H1 (cell line): ENCODE results near the gene ITGA8. TPM values are rescaled to one million over a fixed set of nuclear protein-coding genes. Genes with fewer than 3 reads are reported as not detected.

Experiments
- CTCF ChIA-PET: fragments of 300-600 bp; sonication (Branson Sonifier 250); formaldehyde crosslinking; loops from one replicate; lab custom pipeline; 2021; ENCODE audit not compliant: partially characterized antibody; lab: Charles Lee
- POLR2A ChIA-PET: fragments of 300-600 bp; sonication (Branson Sonifier 250); formaldehyde crosslinking; loops from one replicate; lab custom pipeline; 2021; ENCODE audit warnings: inconsistent platforms; ENCODE audit not compliant: partially characterized antibody; lab: Charles Lee
- DNase-seq, 2 experiments: peaks; one replicate each; pipeline versions ENCODE4 v3.0.0 to v3.0.0-alpha.2; 2010 to 2022; ENCODE audit warnings: low spot score in 2 of 2, low read depth in 1 of 2, mixed read lengths in 1 of 2
- FAIRE-seq: peaks from 2 replicates; lab custom pipeline; 2011; peaks lifted over from hg19 to GRCh38; lab: Jason Lieb, UNC
- H2AFZ ChIP-seq: 2 replicates; pipeline ENCODE4 v1.8.1; 2012; ENCODE audit warnings: low read length, inconsistent platforms
- H2AK5ac ChIP-seq: 2 replicates; pipeline ENCODE4 v1.6.1; 2013; ENCODE audit warnings: low read depth, low read length
- H2BK120ac ChIP-seq: replicated peaks from 2 replicates; pipeline ENCODE3; 2013; ENCODE audit warnings: low read depth, low read length, inconsistent platforms
- H2BK12ac ChIP-seq: 2 replicates; pipeline ENCODE4 v1.6.1; 2013; ENCODE audit warnings: low read depth, low read length
- H2BK15ac ChIP-seq: 2 replicates; pipeline ENCODE4 v1.6.1; 2013; ENCODE audit warnings: low read length
- H2BK20ac ChIP-seq: 2 replicates; pipeline ENCODE4 v1.6.1; 2013; ENCODE audit warnings: low read length
- H2BK5ac ChIP-seq: 2 replicates; pipeline ENCODE4 v1.6.1; 2013; ENCODE audit warnings: low read depth, low read length
- H3K14ac ChIP-seq: 2 replicates; pipeline ENCODE4 v1.6.1; 2013; ENCODE audit warnings: inconsistent platforms; ENCODE audit not compliant: insufficient read length
- H3K18ac ChIP-seq: 2 replicates; pipeline ENCODE4 v1.6.1; 2013; ENCODE audit warnings: low read length; ENCODE audit errors: extremely low read depth
- H3K23ac ChIP-seq: 2 replicates; pipeline ENCODE4 v1.6.1; 2013; ENCODE audit warnings: inconsistent platforms; ENCODE audit not compliant: insufficient read length
- H3K23me2 ChIP-seq: 2 replicates; pipeline ENCODE4 v1.6.1; 2013; ENCODE audit warnings: low read depth, low read length
- H3K27ac ChIP-seq: 2 replicates; pipeline ENCODE4 v1.6.1; 2011; ENCODE audit warnings: low read depth, low read length, inconsistent platforms
- H3K27me3 ChIP-seq, 4 experiments: replicated peaks in 1 of 4; 1 replicate in 1 of 4; 2 replicates in 3 of 4; pipeline versions ENCODE4 v1.6.1 to v1.8.1; 2011 to 2013; ENCODE audit warnings: low read length in 3 of 4, mild to moderate bottlenecking in 3 of 4, inconsistent platforms in 2 of 4, mixed read lengths in 2 of 4, moderate library complexity in 1 of 4; ENCODE audit not compliant: control insufficient read depth in 3 of 4, insufficient read depth in 3 of 4; ENCODE audit errors: extremely low read depth in 1 of 4
- H3K36me3 ChIP-seq, 4 experiments: 2 replicates each; pipeline versions ENCODE4 v1.6.1 to v1.8.1; 2011 to 2013; ENCODE audit warnings: mild to moderate bottlenecking in 4 of 4, low read length in 3 of 4, moderate library complexity in 2 of 4, control low read depth in 1 of 4, inconsistent platforms in 1 of 4; ENCODE audit not compliant: insufficient read depth in 4 of 4, control insufficient read depth in 2 of 4
- H3K4ac ChIP-seq: replicated peaks from 2 replicates; pipeline ENCODE3; 2013; ENCODE audit warnings: low read length, low read depth, mixed read lengths, inconsistent platforms; ENCODE audit not compliant: insufficient read length
- H3K4me1 ChIP-seq, 4 experiments: replicated peaks in 1 of 4; 1 replicate in 1 of 4; 2 replicates in 3 of 4; pipeline versions ENCODE4 v1.6.1 to v1.8.1; 2011 to 2013; ENCODE audit warnings: low read length in 3 of 4, inconsistent platforms in 2 of 4, mixed read lengths in 1 of 4; ENCODE audit not compliant: insufficient read depth in 4 of 4, control insufficient read depth in 3 of 4
- H3K4me2 ChIP-seq, 2 experiments: 2 replicates each; pipeline versions ENCODE4 v1.6.1 to v1.8.1; 2011 to 2013; ENCODE audit warnings: low read depth in 2 of 2, low read length in 2 of 2, control low read depth in 1 of 2, inconsistent platforms in 1 of 2, mild to moderate bottlenecking in 1 of 2; ENCODE audit not compliant: insufficient read depth in 1 of 2
- H3K4me3 ChIP-seq, 4 experiments: fragments of 200-600, 300-600 bp in 1 of 4; sonication (generic), shearing (Covaris generic), sonication (Bioruptor Twin) in 1 of 4; 2 replicates each; pipeline versions ENCODE4 v1.5.1 to v1.8.1; 2011 to 2016; ENCODE audit warnings: low read length in 4 of 4, low read depth in 3 of 4, control low read depth in 2 of 4, inconsistent platforms in 2 of 4, mild to moderate bottlenecking in 2 of 4, mixed read lengths in 1 of 4, moderate library complexity in 1 of 4; ENCODE audit not compliant: insufficient read depth in 2 of 4; ENCODE audit errors: extremely low read depth in 1 of 4
- H3K56ac ChIP-seq: replicated peaks from 2 replicates; pipeline ENCODE3; 2013; ENCODE audit warnings: low read depth, mild to moderate bottlenecking, mixed read lengths, low read length, inconsistent platforms; ENCODE audit not compliant: insufficient read length
- H3K79me1 ChIP-seq: 2 replicates; pipeline ENCODE4 v1.6.1; 2013; ENCODE audit warnings: low read depth, low read length, control low read depth
- H3K79me2 ChIP-seq, 2 experiments: 2 replicates each; pipeline versions ENCODE4 v1.6.1 to v1.8.1; 2012 to 2013; ENCODE audit warnings: low read length in 2 of 2, mild to moderate bottlenecking in 2 of 2, inconsistent platforms in 1 of 2; ENCODE audit not compliant: insufficient read depth in 2 of 2, control insufficient read depth in 1 of 2
- H3K9ac ChIP-seq, 4 experiments: replicated peaks in 1 of 4; 1 replicate in 1 of 4; 2 replicates in 3 of 4; pipeline versions ENCODE4 v1.6.1 to v1.8.1; 2011 to 2013; ENCODE audit warnings: low read depth in 3 of 4, low read length in 3 of 4, control low read depth in 2 of 4, mild to moderate bottlenecking in 2 of 4, moderate library complexity in 2 of 4, inconsistent platforms in 1 of 4; ENCODE audit errors: extremely low read depth in 1 of 4
- H3K9me3 ChIP-seq, 2 experiments: 2 replicates each; pipeline versions ENCODE4 v1.6.1 to v1.8.1; 2012 to 2013; ENCODE audit warnings: mild to moderate bottlenecking in 2 of 2, moderate library complexity in 2 of 2, control low read depth in 1 of 2, inconsistent platforms in 1 of 2, low read depth in 1 of 2, low read length in 1 of 2, mixed read lengths in 1 of 2; ENCODE audit not compliant: insufficient read depth in 2 of 2
- H4K20me1 ChIP-seq, 2 experiments: replicated peaks in 1 of 2; 2 replicates each; pipeline versions ENCODE3 to v1.8.1; 2011 to 2013; ENCODE audit warnings: inconsistent platforms in 2 of 2, low read length in 2 of 2, mild to moderate bottlenecking in 1 of 2; ENCODE audit not compliant: insufficient read depth in 2 of 2, control insufficient read depth in 1 of 2
- H4K5ac ChIP-seq: 2 replicates; pipeline ENCODE4 v1.6.1; 2013; ENCODE audit warnings: low read length, low read depth, mixed read lengths, inconsistent platforms; ENCODE audit not compliant: insufficient read length
- H4K8ac ChIP-seq: 2 replicates; pipeline ENCODE4 v1.8.0; 2013; ENCODE audit warnings: mild to moderate bottlenecking, moderate library complexity, low read length, inconsistent platforms; ENCODE audit not compliant: insufficient read depth; ENCODE audit errors: extremely low read depth
- H4K91ac ChIP-seq: replicated peaks from 2 replicates; pipeline ENCODE3; 2013; ENCODE audit warnings: low read length, mixed read lengths, inconsistent platforms; ENCODE audit not compliant: insufficient read length
- CHD1 ChIP-seq: IDR thresholded peaks from 2 replicates; pipeline ENCODE4 v1.6.1; 2012; ENCODE audit warnings: low read depth, low read length, improper control_type of control experiment
- HDAC6 ChIP-seq: IDR thresholded peaks from one replicate; pipeline ENCODE4 v1.7.1; 2012; ENCODE audit warnings: low read depth, mild to moderate bottlenecking, inconsistent platforms, low read length, moderate library complexity
- WGBS, 2 experiments: shearing (Covaris generic) in 1 of 2; methylation state at CpG; one replicate each; pipeline versions ENCODE4 v1.1.6 to v1.1.7; 2013 to 2015; ENCODE audit warnings: low lambda C conversion rate in 2 of 2, mixed read lengths in 2 of 2, inconsistent platforms in 1 of 2, low coverage in 1 of 2, missing lambda C conversion rate in 1 of 2; ENCODE audit not compliant: insufficient replicate concordance in 2 of 2, insufficient coverage in 1 of 2, insufficient read length in 1 of 2; ENCODE audit errors: extremely low coverage in 1 of 2, missing lambda C conversion rate in 1 of 2; 5-methylcytosine and 5-hydroxymethylcytosine counted together
- polyA plus RNA-seq, 7 experiments: library from polyadenylated mRNA; depleted of rRNA in 3 of 7; stranded (reverse) in 5 of 7; unstranded in 2 of 7; fragments of >200 nt in 5 of 7; fragments of 200-250 nt in 2 of 7; gene quantifications; 1 replicate in 5 of 7; 2 replicates in 1 of 7; 4 replicates in 1 of 7; pipeline versions ENCODE4 v1.2.1 to v1.2.3, GENCODE V29; 2011 to 2013; ENCODE audit warnings: missing spikeins in 2 of 7, mixed read lengths in 2 of 7
- total RNA-seq: library from RNA; stranded (reverse); fragmentation: NEBNext Ultra II Directional; extraction: Animal tissue kit (Norgen Biotek cat#: 25700); gene quantifications from 2 replicates; pipeline ENCODE4 v1.2.1, GENCODE V29; 2021

Gene ITGA8
- total and polyA plus RNA-seq, 2 of the 8 experiments (the other 6 are each of a cell fraction or from before 2014, with no cell fraction given) = not detected

GRCh38 chr10:15474671-15475070 is 245.1 kb downstream of the ITGA8 start:
- Histone ChIP-seq H4K20me1 (peaks cover 0 to 5% of the 10 kb centered on the region in 2 experiments), H3K27ac (no peak overlapping the region), H2AFZ (no peak overlapping the region), H3K79me2 (no peaks in the 10 kb centered on the region), H3K9ac (no peak overlapping the region), H3K4me1 (peaks cover 2 to 20% (median 5%) of the 10 kb centered on the region in 4 experiments; a peak in 5 of 7 replicates), H3K23me2 (no peaks in the 10 kb centered on the region; the same call in 1 of the 2 replicates), H3K79me1 (no peaks in the 10 kb centered on the region; the same call in 1 of the 2 replicates), H3K18ac (no peak overlapping the region), H3K36me3 (no peaks in the 10 kb centered on the region; a peak in 1 of 8 replicates), H3K4me2 (no peak overlapping the region), H3K27me3 (peaks cover 37 to 83% (median 72%) of the 10 kb centered on the region in 4 experiments), H3K4me3 (no peak overlapping the region), H2BK5ac (no peak overlapping the region), H3K23ac (no peak overlapping the region), H3K4ac (no peak overlapping the region), H2BK12ac (no peak overlapping the region), H2BK120ac (no peak overlapping the region), H2BK20ac (no peak overlapping the region), H3K9me3 (peaks cover 0 to 2% of the 10 kb centered on the region in 2 experiments; a peak in 2 of 4 replicates), H4K8ac (no peak overlapping the region), H4K5ac (no peak overlapping the region), H3K14ac (no peak overlapping the region), H3K56ac (no peak overlapping the region), H2AK5ac (no peak overlapping the region), H2BK15ac (no peak overlapping the region), H4K91ac (no peak overlapping the region)
- ChIA-PET POLR2A (no interaction called here), CTCF (interaction anchor here (1.2 kb wide), 1 partner anchor 241 kb away, joined by 3 read pairs; no protein-coding TSS in a partner anchor)
- FAIRE-seq = no peak
- TF ChIP-seq HDAC6 (no peak), CHD1 (no peak)
- WGBS, 2 experiments = 81% methylated on average over 2 of the region's 2 CpGs; no CpG with 5 or more reads in 1 of the 2 experiments
- DNase-seq = no peak
